A549 (cell line): ENCODE results near the gene ACOXL. TPM values are rescaled to one million over a fixed set of nuclear protein-coding genes. Genes with fewer than 3 reads are reported as not detected.

ENCODE experiments used
- ATAC-seq, 2 experiments: fragments of 200-7000 bp in 1 of 2; fragments of >200 bp in 1 of 2; cut with Nextera tagmentation in 1 of 2; cut with Tn5 transposase in 1 of 2; 3 replicates each; pipeline versions ENCODE4 v1.8.0 to v1.9.1; 2018 to 2020; ENCODE audit warnings: mild to moderate bottlenecking in 1 of 2, moderate library complexity in 1 of 2
- CTCF ChIA-PET: fragments of 300-600 bp; sonication (Branson Sonifier 250); formaldehyde crosslinking; extraction: SDS; loops from one replicate; lab custom pipeline; 2021; ENCODE audit warnings: antibody characterized with exemption, inconsistent platforms; lab: Yijun Ruan, JAX
- POLR2A ChIA-PET: fragments of 350-600 bp; formaldehyde crosslinking; extraction: SDS; loops from one replicate; lab custom pipeline; 2021; ENCODE audit warnings: antibody characterized with exemption, inconsistent platforms; lab: Yijun Ruan, JAX
- DNase-seq, 2 experiments: peaks; one replicate each; pipeline versions ENCODE4 v3.0.0 to v3.0.0-alpha.2; 2011 to 2016; ENCODE audit warnings: low read depth in 1 of 2, low spot score in 1 of 2
- FAIRE-seq: peaks from 2 replicates; lab custom pipeline; 2011; peaks lifted over from hg19 to GRCh38; lab: Jason Lieb, UNC
- H3K27ac ChIP-seq, 2 experiments: fragments of >200 bp; sonication (Bioruptor Twin); formaldehyde crosslinking; 3 replicates each; pipeline ENCODE4 v1.5.1; 2016 to 2017
- H3K4me1 ChIP-seq: fragments of >200 bp; sonication (Bioruptor Twin); formaldehyde crosslinking; 3 replicates; pipeline ENCODE4 v1.6.1; 2016
- H3K4me2 ChIP-seq: fragments of >200 bp; sonication (Bioruptor Twin); formaldehyde crosslinking; 3 replicates; pipeline ENCODE4 v1.6.1; 2016
- H3K4me3 ChIP-seq: fragments of >200 bp; sonication (Bioruptor Twin); formaldehyde crosslinking; 3 replicates; pipeline ENCODE4 v1.5.1; 2016
- H3K9me3 ChIP-seq: fragments of >200 bp; sonication (Bioruptor Twin); formaldehyde crosslinking; 3 replicates; pipeline ENCODE4 v1.6.1; 2016
- ATOH8 ChIP-seq: fragments of 250-450 bp; sonication (Bioruptor Pico); IDR thresholded peaks from 2 replicates; pipeline ENCODE4 v1.5.0; 2020; ENCODE audit warnings: low read depth, mild to moderate bottlenecking, moderate library complexity
- BCL3 ChIP-seq: fragments of >200 bp; sonication (Bioruptor Twin); formaldehyde crosslinking; IDR thresholded peaks from 3 replicates; pipeline ENCODE4 v1.6.1; 2016
- CBX2 ChIP-seq: fragments of 200-600 bp; sonication (generic); IDR thresholded peaks from 2 replicates; pipeline ENCODE4 v1.6.1; 2016; ENCODE audit warnings: low read depth, mild to moderate bottlenecking, borderline replicate concordance
- CHD2 ChIP-seq: fragments of 150-350 bp; IDR thresholded peaks from 2 replicates; pipeline ENCODE4 v1.6.1; 2014; ENCODE audit warnings: low read length; ENCODE audit not compliant: partially characterized antibody
- CTCF ChIP-seq: fragments of >200 bp; sonication (Bioruptor Twin); formaldehyde crosslinking; IDR thresholded peaks from 3 replicates; pipeline ENCODE4 v1.5.1; 2016
- EP300 ChIP-seq, 2 experiments: fragments of >200 bp; sonication (Bioruptor Twin); formaldehyde crosslinking; IDR thresholded peaks; 2 replicates in 1 of 2; 3 replicates in 1 of 2; pipeline ENCODE4 v1.6.1; 2016 to 2017
- ESRRA ChIP-seq: fragments of 150-350 bp; IDR thresholded peaks from 2 replicates; pipeline ENCODE4 v1.6.1; 2014; ENCODE audit warnings: mild to moderate bottlenecking, low read length, borderline replicate concordance
- FOSB ChIP-seq: fragments of 250-450 bp; sonication (Bioruptor Pico); IDR thresholded peaks from 2 replicates; pipeline ENCODE4 v1.5.0; 2020; ENCODE audit warnings: mild to moderate bottlenecking, moderate library complexity
- FOSL2 ChIP-seq, 2 experiments: fragments of 450-650 bp in 1 of 2; fragments of >200 bp in 1 of 2; sonication (Bioruptor Twin) in 1 of 2; formaldehyde crosslinking; IDR thresholded peaks; 2 replicates each; pipeline versions ENCODE4 v1.5.0 to v1.6.1; 2016 to 2020; ENCODE audit warnings: mild to moderate bottlenecking in 1 of 2, moderate library complexity in 1 of 2
- HES2 ChIP-seq: fragments of >200 bp; sonication (Bioruptor Twin); formaldehyde crosslinking; IDR thresholded peaks from 2 replicates; pipeline ENCODE4 v1.6.1; 2016
- HMGXB4 ChIP-seq: fragments of 250-450 bp; sonication (Bioruptor Pico); IDR thresholded peaks from 2 replicates; pipeline ENCODE4 v1.5.0; 2021; ENCODE audit warnings: mild to moderate bottlenecking, moderate library complexity, borderline replicate concordance
- HOXB5 ChIP-seq: fragments of 250-450 bp; sonication (Bioruptor Pico); IDR thresholded peaks from 2 replicates; pipeline ENCODE4 v1.5.0; 2020; ENCODE audit warnings: mild to moderate bottlenecking, moderate library complexity
- MAZ ChIP-seq: fragments of 150-350 bp; IDR thresholded peaks from 2 replicates; pipeline ENCODE4 v1.6.1; 2014; ENCODE audit warnings: antibody characterized with exemption, low read depth, low read length, borderline replicate concordance
- NFE2L2 ChIP-seq: fragments of 150-350 bp; conservative IDR thresholded peaks from 2 replicates; pipeline ENCODE4 v1.6.1; 2014; ENCODE audit warnings: low read length
- NPAS2 ChIP-seq: fragments of 250-450 bp; sonication (Bioruptor Pico); IDR thresholded peaks from 2 replicates; pipeline ENCODE4 v1.8.0; 2022; ENCODE audit warnings: mild to moderate bottlenecking, moderate library complexity, borderline replicate concordance
- PHF8 ChIP-seq: fragments of 200-600 bp; sonication (generic); IDR thresholded peaks from 2 replicates; pipeline ENCODE4 v1.6.1; 2016; ENCODE audit warnings: low read depth, mild to moderate bottlenecking, antibody characterized with exemption, moderate library complexity, borderline replicate concordance
- POLR2A ChIP-seq: IDR thresholded peaks from 2 replicates; pipeline ENCODE4 v1.6.1; 2012; ENCODE audit warnings: mild to moderate bottlenecking, low read length
- SMC3 ChIP-seq: fragments of >200 bp; sonication (Bioruptor Twin); formaldehyde crosslinking; IDR thresholded peaks from 3 replicates; pipeline ENCODE4 v1.6.1; 2018; ENCODE audit warnings: inconsistent platforms
- SREBF2 ChIP-seq: fragments of 450-650 bp; IDR thresholded peaks from 2 replicates; pipeline ENCODE4 v1.6.1; 2014; ENCODE audit warnings: mild to moderate bottlenecking, moderate library complexity
- TFCP2L1 ChIP-seq: fragments of 250-450 bp; sonication (Bioruptor Pico); IDR thresholded peaks from 2 replicates; pipeline ENCODE4 v1.5.0; 2021; ENCODE audit warnings: mild to moderate bottlenecking
- ZFP36 ChIP-seq: fragments of 450-650 bp; IDR thresholded peaks from 2 replicates; pipeline ENCODE4 v1.6.1; 2014; ENCODE audit warnings: borderline replicate concordance; ENCODE audit not compliant: partially characterized antibody
- ZSCAN20 ChIP-seq: fragments of 250-450 bp; sonication (Bioruptor Pico); IDR thresholded peaks from 2 replicates; pipeline ENCODE4 v1.8.0; 2022; ENCODE audit warnings: mild to moderate bottlenecking, moderate library complexity
- WGBS: methylation state at CpG from one replicate; pipeline ENCODE4 v1.1.6; 2017; ENCODE audit errors: missing lambda C conversion rate; 5-methylcytosine and 5-hydroxymethylcytosine counted together
- polyA plus RNA-seq, 4 experiments: library from polyadenylated mRNA; depleted of rRNA in 3 of 4; stranded (reverse); fragments of >200 nt; fragmentation: RNase III in 1 of 4; extraction: RNeasy Plus Mini Kit Qiagen cat#74134 plus additional on column Dnase treatment in 1 of 4; gene quantifications; 2 replicates in 3 of 4; 3 replicates in 1 of 4; pipeline ENCODE4 v1.2.3, GENCODE V29; 2011 to 2017

Gene ACOXL
- polyA plus RNA-seq, 2 of the 4 experiments (the other 2 are of a cell fraction) = not detected

GRCh38 chr2:110718382-110718781 is 14.0 kb upstream of the ACOXL start:
- no peak for FAIRE-seq
- no peak for ATAC-seq

GRCh38 chr2:110718990-110719389 is 13.4 kb upstream of the ACOXL start:
- ATAC-seq (no peak), DNase-seq (no peak)
- 3% methylated on average over 2 of the region's 2 CpGs for WGBS
- H3K4me1 ChIP-seq = no peaks in the 10 kb centered on the region
- no peak for TF ChIP-seq ZFP36
- TF ChIP-seq CBX2 = no peak
- TF ChIP-seq POLR2A = no peak
- no peak for TF ChIP-seq HES2
- no peak for TF ChIP-seq ZSCAN20 (CRISPR knock-in tag)
- no peak for TF ChIP-seq FOSB (CRISPR knock-in tag)
- no peak for TF ChIP-seq MAZ
- no peak for TF ChIP-seq ESRRA
- TF ChIP-seq FOSL2 (IDR thresholded peaks at IDR 0.05) = no peak
- no peak for TF ChIP-seq FOSL2 (CRISPR knock-in tag; IDR thresholded peaks at IDR 0.05)
- no peak for TF ChIP-seq SREBF2
- TF ChIP-seq TFCP2L1 (CRISPR knock-in tag) = no peak
- no peak for TF ChIP-seq SMC3
- no peak for TF ChIP-seq BCL3
- no peak for TF ChIP-seq EP300 (IDR thresholded peaks at IDR 0.05)
- no peak for TF ChIP-seq CTCF
- no peak for TF ChIP-seq HMGXB4
- TF ChIP-seq, all 56 proteins: peak for 0
- no peak overlapping the region for H3K27ac ChIP-seq
- H3K4me3 ChIP-seq = no peak overlapping the region
- ChIA-PET POLR2A (no interaction called here), CTCF (interaction anchor here (1.4 kb wide), 1 partner anchor 36 kb away, joined by 4 read pairs; no protein-coding TSS in a partner anchor)
- H3K9me3 ChIP-seq = no peaks in the 10 kb centered on the region
- FAIRE-seq = no peak
- no peak overlapping the region for H3K4me2 ChIP-seq

More at GRCh38 chr2:110718382-110718781, 14.0 kb upstream of the ACOXL start:
- H3K4me2 ChIP-seq = no peak overlapping the region
- no peak overlapping the region for H3K27ac ChIP-seq
- no peaks in the 10 kb centered on the region for H3K9me3 ChIP-seq
- CTCF ChIA-PET = no interaction called here
- WGBS = 2% methylated on average over 2 of the region's 2 CpGs
- TF ChIP-seq ATOH8 (CRISPR knock-in tag) = no peak
- TF ChIP-seq BCL3 = no peak
- TF ChIP-seq NPAS2 (CRISPR knock-in tag) = no peak
- TF ChIP-seq PHF8 = no peak
- no peak for TF ChIP-seq CHD2
- TF ChIP-seq SREBF2 = no peak
- no peak for TF ChIP-seq NFE2L2
- no peak for TF ChIP-seq HOXB5 (CRISPR knock-in tag)
- no peaks in the 10 kb centered on the region for H3K4me1 ChIP-seq
- POLR2A ChIA-PET = no interaction called here
- no peak overlapping the region for H3K4me3 ChIP-seq
- DNase-seq = no peak
